ENCODE results near the gene BEST4.
A peak's percentile ranks its signal among the peaks of the same experiment; 100 is the strongest.

Gene BEST4

GRCh38 chr1:44805311-44806024 lies 17.5 kb upstream of the BEST4 start:
- no peak overlapping the region for H3K4me3 ChIP-seq (ENCODE audit: low read length)
- no peak for DNase-seq (ENCODE audit: low read depth)
- no peak for TF ChIP-seq CTCF (IDR thresholded peaks at IDR 0.05; ENCODE audit: insufficient read depth, low read depth, low read length, missing control alignments)

GRCh38 chr1:44803312-44804095 lies 15.5 kb upstream of the BEST4 start:
- no peak for DNase-seq (ENCODE audit: low read depth)
- H3K4me3 ChIP-seq (ENCODE audit: low read length): no peak overlapping the region
- TF ChIP-seq CTCF (IDR thresholded peaks at IDR 0.05; ENCODE audit: insufficient read depth, low read depth, low read length, missing control alignments): no peak

DNA sequence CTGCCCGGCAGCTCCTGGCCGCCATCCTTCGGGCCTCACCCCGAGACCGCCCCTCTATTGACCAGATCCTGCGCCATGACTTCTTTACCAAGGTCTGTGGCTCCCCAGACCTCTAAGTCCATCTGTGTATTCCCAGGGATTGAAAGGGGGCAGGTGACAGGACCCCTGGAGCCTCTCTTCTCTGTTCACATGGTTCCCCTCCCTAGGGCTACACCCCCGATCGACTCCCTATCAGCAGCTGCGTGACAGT lies 15.0 kb upstream of the BEST4 start:
- no peak for DNase-seq (ENCODE audit: low read depth)
- no peak for TF ChIP-seq CTCF (IDR thresholded peaks at IDR 0.05; ENCODE audit: insufficient read depth, low read depth, low read length, missing control alignments)
- H3K4me3 ChIP-seq (ENCODE audit: low read length): no peak overlapping the region

GRCh38 chr1:44802306-44803061 lies 14.5 kb upstream of the BEST4 start:
- DNase-seq (ENCODE audit: low read depth): no peak
- TF ChIP-seq CTCF (IDR thresholded peaks at IDR 0.05; ENCODE audit: insufficient read depth, low read depth, low read length, missing control alignments): no peak
- no peak overlapping the region for H3K4me3 ChIP-seq (ENCODE audit: low read length)

GRCh38 chr1:44801491-44802305 lies 13.7 kb upstream of the BEST4 start:
- peak; percentile 65 for DNase-seq (ENCODE audit: low read depth)
- no peak for TF ChIP-seq CTCF (IDR thresholded peaks at IDR 0.05; ENCODE audit: insufficient read depth, low read depth, low read length, missing control alignments)
- H3K4me3 ChIP-seq (ENCODE audit: low read length): peak overlapping the region; percentile 37

- DNase-seq (ENCODE audit: low read depth): peak; percentile 99
- H3K4me3 ChIP-seq (ENCODE audit: low read length): peak within 1 kb of the TSS; percentile 68
- TF ChIP-seq CTCF (IDR thresholded peaks at IDR 0.05; ENCODE audit: insufficient read depth, low read depth, low read length, missing control alignments): peak; percentile 85
Measured at GRCh38 chr1:44799770-44800584, 12.0 kb upstream of the BEST4 start, which contains the start of gene PLK3. TSS of gene PLK3 (plus strand) at chr1:44800377. CDS start at chr1:44800464, 87 bp downstream.
